Keratinocyte (primary cell): ENCODE results near the gene TMEM80.

Experiments
- CTCF ChIP-seq, 3 experiments: IDR thresholded peaks in 1 of 3; conservative IDR thresholded peaks in 1 of 3; optimal IDR thresholded peaks in 1 of 3; 2 replicates in 2 of 3; 3 replicates in 1 of 3; pipeline versions ENCODE3 to v1.5.1; 2011; ENCODE audit warnings: low read length in 3 of 3, mild to moderate bottlenecking in 3 of 3, moderate library complexity in 2 of 3, control low read depth in 1 of 3, inconsistent platforms in 1 of 3; ENCODE audit not compliant: insufficient read depth in 2 of 3; ENCODE audit errors: extremely low read depth in 1 of 3
- EZH2 ChIP-seq: IDR thresholded peaks from one replicate; pipeline ENCODE4 v1.6.1; 2012; ENCODE audit warnings: inconsistent platforms, mild to moderate bottlenecking, low read length, moderate library complexity

- TF ChIP-seq CTCF (optimal IDR thresholded peaks at IDR 0.05 in 1 of 3, IDR thresholded peaks at IDR 0.05 in 1 of 3, conservative IDR thresholded peaks at IDR 0.05 in 1 of 3; ENCODE audit: extremely low read depth in 1 of 3, insufficient read depth in 2 of 3, low read length in 3 of 3) (no peak), EZH2 (no peak)
Measured at GRCh38 chr11:680476-680875, 15.1 kb upstream of the TMEM80 start.
